Calu3 (cell line): Measurements from ENCODE around the gene TSPAN17. TPM values are rescaled to one million over a fixed set of nuclear protein-coding genes. Genes with fewer than 3 reads are reported as not detected.

ENCODE experiments used
- BruUV-seq: library from RNA; stranded (reverse); fragments of 400-500 nt; replicated peaks from 2 replicates; lab custom pipeline; 2021; lab: Mats Ljungman, UMichigan
- CTCF ChIA-PET: fragments of 300-600 bp; sonication (Branson Sonifier 250); formaldehyde crosslinking; loops from one replicate; lab custom pipeline; 2022; ENCODE audit warnings: antibody characterized with exemption; lab: Charles Lee
- DNase-seq: peaks from one replicate; pipeline ENCODE4 v3.0.0; 2022
- H3K27ac Mint-ChIP-seq: one replicate; pipeline ENCODE4 v1.8.0; 2022; ENCODE audit warnings: mixed read lengths; ENCODE audit not compliant: unreplicated experiment
- H3K27me3 Mint-ChIP-seq: one replicate; pipeline ENCODE4 v1.8.0; 2022; ENCODE audit warnings: mixed read lengths; ENCODE audit not compliant: unreplicated experiment
- H3K36me3 Mint-ChIP-seq: one replicate; pipeline ENCODE4 v1.8.0; 2022; ENCODE audit warnings: mild to moderate bottlenecking, moderate library complexity, mixed read lengths; ENCODE audit not compliant: insufficient read depth, unreplicated experiment
- H3K4me1 Mint-ChIP-seq: one replicate; pipeline ENCODE4 v1.8.0; 2022; ENCODE audit warnings: mild to moderate bottlenecking, low read depth, mixed read lengths; ENCODE audit not compliant: unreplicated experiment
- H3K4me3 Mint-ChIP-seq: one replicate; pipeline ENCODE4 v1.8.0; 2022; ENCODE audit warnings: mild to moderate bottlenecking, low read depth, moderate library complexity, mixed read lengths; ENCODE audit not compliant: unreplicated experiment
- H3K9me3 Mint-ChIP-seq: one replicate; pipeline ENCODE4 v1.8.0; 2022; ENCODE audit warnings: low read depth, mixed read lengths; ENCODE audit not compliant: unreplicated experiment
- intact Hi-C: fragments of 100-400 bp; cut with micrococcal nuclease; formaldehyde crosslinking; loops from one replicate; pipeline ENCODE4 v1.10.0; 2022; ENCODE audit not compliant: unreplicated experiment
- microRNA-seq: library from miRNA; unstranded; fragments of <30 nt; microRNA quantifications from one replicate; pipeline ENCODE4 v1.2.0, GENCODE V29; 2022
- total RNA-seq: library from RNA; stranded (reverse); gene quantifications from 2 replicates; pipeline ENCODE4 v1.2.3, GENCODE V29; 2022
- TF ChIP-seq, protein P1 (sequence below): fragments of 200-600 bp; IDR thresholded peaks from one replicate; pipeline ENCODE4 v1.8.0; 2022; ENCODE audit warnings: antibody characterized with exemption; ENCODE audit not compliant: unreplicated experiment

The TSPAN17 gene
- total RNA-seq, 1 experiment from 2014 or later, result 67.7 TPM

GRCh38 chr5:176704817-176705216 is 57.5 kb downstream of the TSPAN17 start:
- H3K4me1 Mint-ChIP-seq, result no peaks in the 10 kb centered on the region
- intact Hi-C loops, result no loop called here
- peaks cover 98% of the 10 kb centered on the region for H3K27me3 Mint-ChIP-seq
- no peak overlapping the region for H3K27ac Mint-ChIP-seq
- no peaks in the 10 kb centered on the region for H3K36me3 Mint-ChIP-seq
- TF ChIP-seq, protein P1, sequence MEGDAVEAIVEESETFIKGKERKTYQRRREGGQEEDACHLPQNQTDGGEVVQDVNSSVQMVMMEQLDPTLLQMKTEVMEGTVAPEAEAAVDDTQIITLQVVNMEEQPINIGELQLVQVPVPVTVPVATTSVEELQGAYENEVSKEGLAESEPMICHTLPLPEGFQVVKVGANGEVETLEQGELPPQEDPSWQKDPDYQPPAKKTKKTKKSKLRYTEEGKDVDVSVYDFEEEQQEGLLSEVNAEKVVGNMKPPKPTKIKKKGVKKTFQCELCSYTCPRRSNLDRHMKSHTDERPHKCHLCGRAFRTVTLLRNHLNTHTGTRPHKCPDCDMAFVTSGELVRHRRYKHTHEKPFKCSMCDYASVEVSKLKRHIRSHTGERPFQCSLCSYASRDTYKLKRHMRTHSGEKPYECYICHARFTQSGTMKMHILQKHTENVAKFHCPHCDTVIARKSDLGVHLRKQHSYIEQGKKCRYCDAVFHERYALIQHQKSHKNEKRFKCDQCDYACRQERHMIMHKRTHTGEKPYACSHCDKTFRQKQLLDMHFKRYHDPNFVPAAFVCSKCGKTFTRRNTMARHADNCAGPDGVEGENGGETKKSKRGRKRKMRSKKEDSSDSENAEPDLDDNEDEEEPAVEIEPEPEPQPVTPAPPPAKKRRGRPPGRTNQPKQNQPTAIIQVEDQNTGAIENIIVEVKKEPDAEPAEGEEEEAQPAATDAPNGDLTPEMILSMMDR, result no peak
- BruUV-seq, result no TSS peak
- H3K9me3 Mint-ChIP-seq, result no peaks in the 10 kb centered on the region
- no peak for DNase-seq
- no peak overlapping the region for H3K4me3 Mint-ChIP-seq
- CTCF ChIA-PET, result no interaction called here

Small RNAs within 50 kb of the gene (microRNA-seq; reads per million reads assigned to microRNA genes)
- not detected for gene MIR4281

Other genes starting within 250 kb of the TSPAN17 start
- 104 and 116 TPM in 2 replicates for gene CLTB, start 230.9 kb upstream of the TSPAN17 start, total RNA-seq
- 68.9 and 73.6 TPM in 2 replicates for gene FAF2, start 199.1 kb upstream of the TSPAN17 start, total RNA-seq
- gene RNF44, start 110.1 kb upstream of the TSPAN17 start, total RNA-seq, result 76.9 and 82.3 TPM in 2 replicates
- 7.8 and 13.3 TPM in 2 replicates for gene CDHR2, start 98.1 kb upstream of the TSPAN17 start, total RNA-seq
- 11.5 and 12.6 TPM in 2 replicates for gene GPRIN1, start 37.3 kb upstream of the TSPAN17 start, total RNA-seq
- gene SNCB, start 16.9 kb upstream of the TSPAN17 start, total RNA-seq, result not detected in 2 replicates
- not detected in 2 replicates for gene EIF4E1B, start 16.8 kb upstream of the TSPAN17 start, total RNA-seq
- gene UNC5A, start 163.1 kb downstream of the TSPAN17 start, total RNA-seq, result 19.5 and 20.2 TPM in 2 replicates